K562 (cell line): ENCODE measurements around the gene NAT14. TPM values are rescaled to one million over a fixed set of nuclear protein-coding genes. Genes with fewer than 3 reads are reported as not detected.

Source experiments
- CBFA2T3 ChIP-seq: fragments of 450-650 bp; IDR thresholded peaks from 2 replicates; pipeline ENCODE4 v1.6.1; 2017
- CCAR2 ChIP-seq: fragments of 200-400 bp; formaldehyde crosslinking; IDR thresholded peaks from 2 replicates; pipeline ENCODE4 v1.6.1; 2017; ENCODE audit warnings: mild to moderate bottlenecking, low read depth, low read length
- CEBPG ChIP-seq, 3 experiments: fragments of 200-800 bp in 1 of 3; sonication (Bioruptor generic) in 1 of 3; sonication (generic) in 1 of 3; formaldehyde crosslinking in 1 of 3; IDR thresholded peaks in 2 of 3; conservative IDR thresholded peaks in 1 of 3; 2 replicates each; pipeline versions ENCODE4 v1.6.1 to v1.8.0; 2016 to 2022; ENCODE audit warnings: missing compliant biosample characterization in 2 of 3, missing genetic modification characterization in 2 of 3, mild to moderate bottlenecking in 1 of 3, missing genetic modification reagents in 1 of 3
- POLR2AphosphoS2 ChIP-seq: IDR thresholded peaks from 2 replicates; pipeline ENCODE4 v1.6.1; 2012; ENCODE audit warnings: low read length, improper control_type of control experiment
- RCOR1 ChIP-seq, 2 experiments: IDR thresholded peaks; 2 replicates each; pipeline ENCODE4 v1.6.1; 2012; ENCODE audit warnings: low read depth in 2 of 2, low read length in 2 of 2, borderline replicate concordance in 1 of 2, improper control_type of control experiment in 1 of 2
- RHOXF2B ChIP-seq: fragments of 250-450 bp; sonication (Bioruptor Pico); conservative IDR thresholded peaks from 2 replicates; pipeline ENCODE4 v1.5.1; 2021
- TRIM24 ChIP-seq, 2 experiments: fragments of 450-650 bp; IDR thresholded peaks; 2 replicates each; pipeline ENCODE4 v1.6.1; 2016
- ZBTB7A ChIP-seq: IDR thresholded peaks from 2 replicates; pipeline ENCODE4 v1.6.1; 2011; ENCODE audit warnings: low read depth, mild to moderate bottlenecking, low read length, moderate library complexity, borderline replicate concordance; ENCODE audit not compliant: control insufficient read depth
- ZNF133 ChIP-seq: fragments of 250-450 bp; sonication (Bioruptor Pico); IDR thresholded peaks from 2 replicates; pipeline ENCODE4 v1.4.0; 2020; ENCODE audit warnings: mild to moderate bottlenecking
- ZNF316 ChIP-seq: fragments of 450-650 bp; IDR thresholded peaks from 2 replicates; pipeline ENCODE4 v1.6.1; 2016
- polyA plus RNA-seq, 8 experiments: library from polyadenylated mRNA; depleted of rRNA in 4 of 8; stranded (reverse) in 5 of 8; unstranded in 3 of 8; fragments of >200 nt; fragmentation: Nextera tagmentation in 2 of 8; fragmentation: Illumina TruSeq in 1 of 8; extraction: Ambion mirVana in 2 of 8; extraction: Trizol in 1 of 8; gene quantifications; 2 replicates each; pipeline versions ENCODE4 v1.2.1 to v1.2.3, GENCODE V29; 2011 to 2014; ENCODE audit warnings: inconsistent platforms in 1 of 8, missing spikeins in 1 of 8
- total RNA-seq, 7 experiments: library from RNA; depleted of rRNA in 6 of 7; stranded (reverse); fragments of >200 nt in 6 of 7; fragmentation: Illumina TruSeq in 2 of 7; extraction: Trizol in 2 of 7; gene quantifications; 2 replicates each; pipeline versions ENCODE4 v1.2.1 to v1.2.3, GENCODE V29; 2011 to 2021; ENCODE audit warnings: low replicate concordance in 1 of 7
- TF ChIP-seq, protein P1 (sequence below): sonication (generic); formaldehyde crosslinking; IDR thresholded peaks from 2 replicates; pipeline ENCODE4 v1.8.1; 2022; ENCODE audit warnings: missing genetic modification reagents
- TF ChIP-seq, protein P2 (sequence below): fragments of 250-450 bp; sonication (Bioruptor Pico); IDR thresholded peaks from 2 replicates; pipeline ENCODE4 v1.5.0; 2022; ENCODE audit warnings: mild to moderate bottlenecking
- TF ChIP-seq, protein P3 (sequence below): fragments of 450-650 bp; formaldehyde crosslinking; IDR thresholded peaks from 2 replicates; pipeline ENCODE4 v1.4.0; 2022; ENCODE audit warnings: mild to moderate bottlenecking, moderate library complexity

The NAT14 gene
- total and polyA plus RNA-seq, 9 of the 15 experiments (the other 6 are each of a cell fraction or from before 2014, with no cell fraction given), result 2.4 to 77.0 (median 26.7) TPM

DNA sequence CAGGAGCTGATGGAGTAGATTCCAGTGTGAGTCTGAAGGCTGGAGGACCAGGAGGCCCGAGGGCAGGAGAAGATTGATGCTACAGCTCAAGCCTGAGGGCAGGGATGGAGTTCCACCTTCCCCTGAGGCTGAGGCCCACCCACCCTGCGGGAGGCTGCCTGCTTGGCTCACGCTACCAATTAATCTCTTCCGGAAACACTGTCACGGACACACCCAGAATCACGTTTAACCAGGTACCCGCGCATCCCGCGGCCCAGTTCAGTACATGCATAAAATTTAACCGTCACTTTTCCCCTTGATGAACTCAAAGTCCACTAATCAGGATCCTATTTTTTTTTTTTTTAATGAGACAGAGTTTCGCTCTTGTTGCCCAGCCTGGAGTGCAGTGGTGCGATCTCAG is 13.7 kb upstream of the NAT14 start (continued):
- TF ChIP-seq, protein P1, sequence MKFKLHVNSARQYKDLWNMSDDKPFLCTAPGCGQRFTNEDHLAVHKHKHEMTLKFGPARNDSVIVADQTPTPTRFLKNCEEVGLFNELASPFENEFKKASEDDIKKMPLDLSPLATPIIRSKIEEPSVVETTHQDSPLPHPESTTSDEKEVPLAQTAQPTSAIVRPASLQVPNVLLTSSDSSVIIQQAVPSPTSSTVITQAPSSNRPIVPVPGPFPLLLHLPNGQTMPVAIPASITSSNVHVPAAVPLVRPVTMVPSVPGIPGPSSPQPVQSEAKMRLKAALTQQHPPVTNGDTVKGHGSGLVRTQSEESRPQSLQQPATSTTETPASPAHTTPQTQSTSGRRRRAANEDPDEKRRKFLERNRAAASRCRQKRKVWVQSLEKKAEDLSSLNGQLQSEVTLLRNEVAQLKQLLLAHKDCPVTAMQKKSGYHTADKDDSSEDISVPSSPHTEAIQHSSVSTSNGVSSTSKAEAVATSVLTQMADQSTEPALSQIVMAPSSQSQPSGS (CRISPR knock-in tag), result no peak
- TF ChIP-seq RCOR1 (IDR thresholded peaks at IDR 0.05; ENCODE audit: borderline replicate concordance in 1 of 2, low read depth in 2 of 2, low read length in 2 of 2), result no peak
- TF ChIP-seq CEBPG (CRISPR knock-in tag; IDR thresholded peaks at IDR 0.05), result no peak
- no peak for TF ChIP-seq CEBPG (tag; conservative IDR thresholded peaks at IDR 0.05 in 1 of 2, IDR thresholded peaks at IDR 0.05 in 1 of 2)
- TF ChIP-seq RHOXF2B, result no peak
- TF ChIP-seq ZBTB7A, result no peak
- TF ChIP-seq, protein P2, sequence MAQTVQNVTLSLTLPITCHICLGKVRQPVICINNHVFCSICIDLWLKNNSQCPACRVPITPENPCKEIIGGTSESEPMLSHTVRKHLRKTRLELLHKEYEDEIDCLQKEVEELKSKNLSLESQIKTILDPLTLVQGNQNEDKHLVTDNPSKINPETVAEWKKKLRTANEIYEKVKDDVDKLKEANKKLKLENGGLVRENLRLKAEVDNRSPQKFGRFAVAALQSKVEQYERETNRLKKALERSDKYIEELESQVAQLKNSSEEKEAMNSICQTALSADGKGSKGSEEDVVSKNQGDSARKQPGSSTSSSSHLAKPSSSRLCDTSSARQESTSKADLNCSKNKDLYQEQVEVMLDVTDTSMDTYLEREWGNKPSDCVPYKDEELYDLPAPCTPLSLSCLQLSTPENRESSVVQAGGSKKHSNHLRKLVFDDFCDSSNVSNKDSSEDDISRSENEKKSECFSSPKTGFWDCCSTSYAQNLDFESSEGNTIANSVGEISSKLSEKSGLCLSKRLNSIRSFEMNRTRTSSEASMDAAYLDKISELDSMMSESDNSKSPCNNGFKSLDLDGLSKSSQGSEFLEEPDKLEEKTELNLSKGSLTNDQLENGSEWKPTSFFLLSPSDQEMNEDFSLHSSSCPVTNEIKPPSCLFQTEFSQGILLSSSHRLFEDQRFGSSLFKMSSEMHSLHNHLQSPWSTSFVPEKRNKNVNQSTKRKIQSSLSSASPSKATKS (CRISPR knock-in tag), result no peak
- no peak for TF ChIP-seq TRIM24 (IDR thresholded peaks at IDR 0.05)
- TF ChIP-seq, protein P3, sequence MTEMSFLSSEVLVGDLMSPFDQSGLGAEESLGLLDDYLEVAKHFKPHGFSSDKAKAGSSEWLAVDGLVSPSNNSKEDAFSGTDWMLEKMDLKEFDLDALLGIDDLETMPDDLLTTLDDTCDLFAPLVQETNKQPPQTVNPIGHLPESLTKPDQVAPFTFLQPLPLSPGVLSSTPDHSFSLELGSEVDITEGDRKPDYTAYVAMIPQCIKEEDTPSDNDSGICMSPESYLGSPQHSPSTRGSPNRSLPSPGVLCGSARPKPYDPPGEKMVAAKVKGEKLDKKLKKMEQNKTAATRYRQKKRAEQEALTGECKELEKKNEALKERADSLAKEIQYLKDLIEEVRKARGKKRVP, result no peak
- no peak for TF ChIP-seq ZNF316
- TF ChIP-seq CBFA2T3, result no peak
- no peak for TF ChIP-seq CCAR2
- no peak for TF ChIP-seq POLR2AphosphoS2
- TF ChIP-seq ZNF133 (CRISPR knock-in tag), result no peak
